K562 (cell line): Measurements from ENCODE around the gene TAS2R41. TPM values are rescaled to one million over a fixed set of nuclear protein-coding genes. Genes with fewer than 3 reads are reported as not detected.

ENCODE experiments used
- ATAC-seq: fragments of 200-7000 bp; cut with Tn5 transposase; 3 replicates; pipeline ENCODE4 v1.9.1; 2020; ENCODE audit warnings: moderate library complexity
- BruUV-seq: library from RNA; stranded (reverse); fragments of 400-500 nt; replicated peaks from 2 replicates; lab custom pipeline; 2021; lab: Mats Ljungman, UMichigan
- CTCF ChIA-PET: fragments of 300-600 bp; formaldehyde crosslinking; extraction: SDS; loops from one replicate; lab custom pipeline; 2021; ENCODE audit warnings: low intra/inter-chr PET ratio; lab: Yijun Ruan, JAX
- POLR2A ChIA-PET: fragments of 300-600, 350-650 bp; sonication (Branson Sonifier 250); formaldehyde crosslinking; extraction: SDS; loops from one replicate; lab custom pipeline; 2021; ENCODE audit warnings: antibody characterized with exemption, inconsistent platforms; lab: Yijun Ruan, JAX
- DNase-seq, 4 experiments: peaks; one replicate each; pipeline versions ENCODE4 v3.0.0 to v3.0.0-alpha.2; 2011 to 2018; ENCODE audit warnings: low spot score in 3 of 4, mixed read lengths in 3 of 4; ENCODE audit errors: extremely low read depth in 1 of 4
- FAIRE-seq: peaks from 2 replicates; lab custom pipeline; 2011; peaks lifted over from hg19 to GRCh38; lab: Jason Lieb, UNC
- H2AFZ ChIP-seq: 2 replicates; pipeline ENCODE4 v1.6.0; 2011; ENCODE audit warnings: low read depth, low read length, control low read depth, inconsistent platforms
- H3K27ac ChIP-seq: fragments of 200-600 bp; 3 replicates; pipeline ENCODE4 v1.8.0; 2011; ENCODE audit warnings: low read depth, mild to moderate bottlenecking, control low read depth, inconsistent platforms, low read length, moderate library complexity, mixed read lengths; ENCODE audit errors: extremely low read depth
- H3K27me3 ChIP-seq, 2 experiments: fragments of 300-600 bp in 1 of 2; 2 replicates in 1 of 2; 3 replicates in 1 of 2; pipeline versions ENCODE4 v1.6.0 to v1.8.0; 2011; ENCODE audit warnings: inconsistent platforms in 2 of 2, low read length in 2 of 2, mild to moderate bottlenecking in 1 of 2, mixed read lengths in 1 of 2, moderate library complexity in 1 of 2; ENCODE audit not compliant: control insufficient read depth in 2 of 2, insufficient read depth in 2 of 2
- H3K36me3 ChIP-seq: fragments of 300-600 bp; 3 replicates; pipeline ENCODE4 v1.8.0; 2011; ENCODE audit warnings: mild to moderate bottlenecking, low read length, inconsistent platforms; ENCODE audit not compliant: control insufficient read depth, insufficient read depth
- H3K4me1 ChIP-seq, 2 experiments: fragments of 200-600 bp in 1 of 2; replicated peaks in 1 of 2; 2 replicates in 1 of 2; 3 replicates in 1 of 2; pipeline versions ENCODE4 v1.5.1 to v1.8.0; 2011; ENCODE audit warnings: inconsistent platforms in 2 of 2, low read length in 2 of 2, mild to moderate bottlenecking in 1 of 2, mixed read lengths in 1 of 2, moderate library complexity in 1 of 2; ENCODE audit not compliant: control insufficient read depth in 2 of 2, insufficient read depth in 2 of 2
- H3K4me2 ChIP-seq: 2 replicates; pipeline ENCODE4 v1.6.1; 2011; ENCODE audit warnings: low read length, control low read depth, inconsistent platforms, mixed read lengths; ENCODE audit not compliant: insufficient read depth
- H3K4me3 ChIP-seq: fragments of 200-600 bp; sonication (generic), shearing (Covaris generic); 2 replicates; pipeline ENCODE4 v1.5.1; 2016; ENCODE audit warnings: control low read depth, inconsistent platforms
- H3K79me2 ChIP-seq: fragments of 200-600 bp; 3 replicates; pipeline ENCODE4 v1.8.0; 2011; ENCODE audit warnings: low read length, inconsistent platforms; ENCODE audit not compliant: control insufficient read depth, insufficient read depth
- H3K9ac ChIP-seq, 2 experiments: 2 replicates each; pipeline versions ENCODE4 v1.6.0 to v1.6.1; 2011; ENCODE audit warnings: low read depth in 2 of 2, low read length in 2 of 2, control low read depth in 1 of 2, inconsistent platforms in 1 of 2, mild to moderate bottlenecking in 1 of 2, mixed read lengths in 1 of 2; ENCODE audit not compliant: insufficient read depth in 1 of 2
- H3K9me1 ChIP-seq: one replicate; pipeline ENCODE4 v1.6.0; 2011; ENCODE audit warnings: inconsistent platforms, mild to moderate bottlenecking, low read length, moderate library complexity; ENCODE audit not compliant: control insufficient read depth, insufficient read depth
- H3K9me3 ChIP-seq: replicated peaks from 2 replicates; pipeline ENCODE4 v1.5.1; 2011; ENCODE audit warnings: low read depth, low read length, inconsistent platforms; ENCODE audit not compliant: control insufficient read depth, insufficient read depth
- H4K20me1 ChIP-seq: replicated peaks from 2 replicates; pipeline ENCODE4 v1.6.1; 2011; ENCODE audit warnings: low read length, inconsistent platforms, mixed read lengths; ENCODE audit not compliant: control insufficient read depth, insufficient read depth
- BACH1 ChIP-seq: fragments of 200-800 bp; sonication (Bioruptor generic); IDR thresholded peaks from 2 replicates; pipeline ENCODE4 v1.6.1; 2016; ENCODE audit warnings: missing genetic modification characterization, missing compliant biosample characterization
- BCL6 ChIP-seq: fragments of 250-450 bp; sonication (Bioruptor Pico); IDR thresholded peaks from 2 replicates; pipeline ENCODE4 v1.4.0; 2020
- HDAC1 ChIP-seq, 2 experiments: fragments of 450-650 bp; IDR thresholded peaks; 2 replicates each; pipeline ENCODE4 v1.6.1; 2016 to 2017; ENCODE audit warnings: inconsistent platforms in 1 of 2, mild to moderate bottlenecking in 1 of 2, moderate library complexity in 1 of 2
- ILF3 ChIP-seq: fragments of 450-650 bp; IDR thresholded peaks from 2 replicates; pipeline ENCODE4 v1.6.1; 2018; ENCODE audit warnings: antibody characterized with exemption, mild to moderate bottlenecking, moderate library complexity, borderline replicate concordance
- KDM2B ChIP-seq: fragments of 250-450 bp; sonication (Bioruptor Pico); IDR thresholded peaks from 2 replicates; pipeline ENCODE4 v1.8.0; 2021; ENCODE audit warnings: mild to moderate bottlenecking, moderate library complexity
- PHTF2 ChIP-seq: fragments of 250-450 bp; sonication (Bioruptor Pico); IDR thresholded peaks from 2 replicates; pipeline ENCODE4 v1.5.0; 2021; ENCODE audit warnings: mild to moderate bottlenecking
- POU5F1 ChIP-seq: fragments of 150-350 bp; IDR thresholded peaks from 2 replicates; pipeline ENCODE4 v1.6.1; 2014; ENCODE audit warnings: borderline replicate concordance, low read length, low read depth, mild to moderate bottlenecking; ENCODE audit not compliant: partially characterized antibody
- RAD21 ChIP-seq, 2 experiments: fragments of 250-450 bp in 1 of 2; fragments of 450-650 bp in 1 of 2; sonication (Bioruptor Pico) in 1 of 2; formaldehyde crosslinking in 1 of 2; IDR thresholded peaks in 1 of 2; conservative IDR thresholded peaks in 1 of 2; 2 replicates each; pipeline versions ENCODE4 v1.4.0 to v1.8.0; 2020 to 2022; ENCODE audit warnings: mild to moderate bottlenecking in 2 of 2, moderate library complexity in 1 of 2
- ZNF12 ChIP-seq: sonication (generic); formaldehyde crosslinking; IDR thresholded peaks from 2 replicates; pipeline ENCODE4 v1.4.0; 2020; ENCODE audit warnings: mild to moderate bottlenecking, missing genetic modification reagents
- ZNF197 ChIP-seq: fragments of 200-800 bp; sonication (Bioruptor generic); IDR thresholded peaks from 2 replicates; pipeline ENCODE4 v1.6.1; 2016; ENCODE audit warnings: low read depth, missing genetic modification characterization, missing compliant biosample characterization
- ZNF23 ChIP-seq: fragments of 250-450 bp; sonication (Bioruptor Pico); IDR thresholded peaks from 2 replicates; pipeline ENCODE4 v1.4.0; 2020; ENCODE audit warnings: mild to moderate bottlenecking
- ZNF24 ChIP-seq: fragments of 450-650 bp; IDR thresholded peaks from 2 replicates; pipeline ENCODE4 v1.6.1; 2016
- ZNF518B ChIP-seq: fragments of 250-450 bp; sonication (Bioruptor Pico); IDR thresholded peaks from 2 replicates; pipeline ENCODE4 v1.5.0; 2021; ENCODE audit warnings: mild to moderate bottlenecking, moderate library complexity
- ZNF561 ChIP-seq: fragments of 450-650 bp; formaldehyde crosslinking; conservative IDR thresholded peaks from 2 replicates; pipeline ENCODE4 v1.4.0; 2020; ENCODE audit warnings: mild to moderate bottlenecking, moderate library complexity
- WGBS: fragments of 100-300 bp; shearing (Covaris generic); methylation state at CpG from one replicate; pipeline ENCODE4 v1.1.6; 2016; ENCODE audit warnings: low coverage, mixed read lengths; ENCODE audit not compliant: insufficient coverage; ENCODE audit errors: missing lambda C conversion rate; 5-methylcytosine and 5-hydroxymethylcytosine counted together
- in situ Hi-C: fragments of 300-500 bp; cut with MboI; formaldehyde crosslinking; loops from 4 replicates; pipeline ENCODE4 v1.15.0; 2018; ENCODE audit warnings: inconsistent platforms, mixed read lengths
- intact Hi-C: fragments of 100-400 bp; cut with micrococcal nuclease; formaldehyde crosslinking; loops from 2 replicates; pipeline ENCODE4 v1.14.2; 2022
- polyA plus RNA-seq, 8 experiments: library from polyadenylated mRNA; depleted of rRNA in 4 of 8; stranded (reverse) in 5 of 8; unstranded in 3 of 8; fragments of >200 nt; fragmentation: Nextera tagmentation in 2 of 8; fragmentation: Illumina TruSeq in 1 of 8; extraction: Ambion mirVana in 2 of 8; extraction: Trizol in 1 of 8; gene quantifications; 2 replicates each; pipeline versions ENCODE4 v1.2.1 to v1.2.3, GENCODE V29; 2011 to 2014; ENCODE audit warnings: inconsistent platforms in 1 of 8, missing spikeins in 1 of 8
- total RNA-seq, 7 experiments: library from RNA; depleted of rRNA in 6 of 7; stranded (reverse); fragments of >200 nt in 6 of 7; fragmentation: Illumina TruSeq in 2 of 7; extraction: Trizol in 2 of 7; gene quantifications; 2 replicates each; pipeline versions ENCODE4 v1.2.1 to v1.2.3, GENCODE V29; 2011 to 2021; ENCODE audit warnings: low replicate concordance in 1 of 7

Gene TAS2R41
- total and polyA plus RNA-seq, 9 of the 15 experiments (the other 6 are each of a cell fraction or from before 2014, with no cell fraction given) = not detected

- CTCF ChIA-PET = no interaction called here
- 35% methylated on average over 23 of the region's 23 CpGs for WGBS
- H3K9ac ChIP-seq = no peak overlapping the region; a peak in 1 of 4 replicates
- no peak for FAIRE-seq
- peaks cover 9 to 13% of the 10 kb centered on the region in 2 experiments; a peak in 4 of 5 replicates for H3K4me1 ChIP-seq
- intact Hi-C loops (no loop called here), in situ Hi-C loops (no loop called here)
- no peak overlapping the region for H3K4me3 ChIP-seq
- no peaks in the 10 kb centered on the region for H3K9me3 ChIP-seq
- DNase-seq = no peak
- peaks cover 4 to 17% of the 10 kb centered on the region in 2 experiments; a peak in 4 of 5 replicates for H3K27me3 ChIP-seq
- ATAC-seq = no peak; the same call in 1 of the 3 replicates
- H3K36me3 ChIP-seq = no peaks in the 10 kb centered on the region
- POLR2A ChIA-PET = interaction anchor here (1.5 kb wide), 1 partner anchor 462 kb away, joined by 4 read pairs; no protein-coding TSS in a partner anchor
- H3K4me2 ChIP-seq = no peak overlapping the region
- TF ChIP-seq BACH1 (tag) (no peak), ZNF12 (no peak), POU5F1 (no peak), BCL6 (CRISPR knock-in tag) (no peak), ZNF197 (no peak), ZNF518B (CRISPR knock-in tag) (no peak), ZNF24 (no peak), PHTF2 (CRISPR knock-in tag) (no peak), KDM2B (CRISPR knock-in tag) (no peak), ILF3 (no peak), ZNF23 (CRISPR knock-in tag) (no peak), ZNF561 (CRISPR knock-in tag) (no peak), HDAC1 (IDR thresholded peaks at IDR 0.05) (no peak), RAD21 (CRISPR knock-in tag; conservative IDR thresholded peaks at IDR 0.05 in 1 of 2, IDR thresholded peaks at IDR 0.05 in 1 of 2) (no peak)
- no peaks in the 10 kb centered on the region for H3K9me1 ChIP-seq
- H2AFZ ChIP-seq = peak overlapping the region; percentile 36; the same call in 1 of the 2 replicates
- H3K79me2 ChIP-seq = no peaks in the 10 kb centered on the region
- BruUV-seq = no TSS peak
- no peak overlapping the region for H3K27ac ChIP-seq
- no peaks in the 10 kb centered on the region for H4K20me1 ChIP-seq
Observed at GRCh38 chr7:143511593-143512047, 33.9 kb downstream of the TAS2R41 start.
